ENCODE measurements around the gene FPR2. TPM values are rescaled to one million over a fixed set of nuclear protein-coding genes. Genes with fewer than 3 reads are reported as not detected.
A peak's percentile ranks its signal among the peaks of the same experiment; 100 is the strongest.

Gene FPR2
- total and polyA plus RNA-seq, 9 of the 15 experiments (the other 6 are each of a cell fraction or from before 2014, with no cell fraction given): 0.03 to 0.15 (median 0.07) TPM; not detected in 6

GRCh38 chr19:51799774-51800472 lies 38.9 kb downstream of the FPR2 start:
- 13% methylated on average over 13 of the region's 13 CpGs for WGBS (ENCODE audit: insufficient coverage, low coverage, missing lambda C conversion rate)
- Histone ChIP-seq H3K4me2 (ENCODE audit: insufficient read depth, low read length) (peak overlapping the region; percentile 81), H3K4me1 (replicated peaks in 1 of 2; ENCODE audit: control insufficient read depth in 2 of 2, insufficient read depth in 2 of 2, low read length in 2 of 2) (peaks cover 26 to 74% of the 10 kb centered on the region in 2 experiments), H3K27ac (ENCODE audit: extremely low read depth, low read depth, low read length) (peak overlapping the region; percentile 97), H4K20me1 (replicated peaks; ENCODE audit: control insufficient read depth, insufficient read depth, low read length) (no peaks in the 10 kb centered on the region), H3K4me3 (no peak overlapping the region), H3K9ac (ENCODE audit: insufficient read depth in 1 of 2, low read depth in 2 of 2, low read length in 2 of 2) (peak overlapping the region; percentile 74 to 85), H3K79me2 (ENCODE audit: control insufficient read depth, insufficient read depth, low read length) (peaks cover 27% of the 10 kb centered on the region), H2AFZ (ENCODE audit: low read depth, low read length) (peak overlapping the region; percentile 69), H3K36me3 (ENCODE audit: control insufficient read depth, insufficient read depth, low read length) (0 out of 3 replicates have a peak, but pooled peaks cover 2% of the 10 kb centered on the region), H3K9me1 (ENCODE audit: control insufficient read depth, insufficient read depth, low read length) (no peaks in the 10 kb centered on the region), H3K9me3 (replicated peaks; ENCODE audit: control insufficient read depth, insufficient read depth, low read depth, low read length) (peaks cover 9% of the 10 kb centered on the region), H3K27me3 (ENCODE audit: control insufficient read depth in 2 of 2, insufficient read depth in 2 of 2, low read length in 2 of 2) (no peaks in the 10 kb centered on the region)
- in situ Hi-C loops (cut with MboI) (no loop called here), intact Hi-C loops (cut with micrococcal nuclease) (loop anchor here (2.0 to 5.0 kb wide), 2 partner anchors 15 to 98 kb away; no protein-coding TSS in a partner anchor)
- ChIA-PET CTCF (ENCODE audit: low intra/inter-chr PET ratio) (interaction anchor here (0.6 kb wide), 1 partner anchor 9 kb away, joined by 3 read pairs; no protein-coding TSS in a partner anchor), POLR2A (interaction anchor here (0.7 to 1.6 kb wide), 4 partner anchors 9 to 105 kb away, joined by 3 to 9 read pairs (median 4); no protein-coding TSS in a partner anchor)
- no TSS peak for BruUV-seq (replicated peaks)
- peak; percentile 32 for ATAC-seq
- peak in 3 of 4 experiments; percentile 25 to 40 (median 39) for DNase-seq (ENCODE audit: extremely low read depth in 1 of 4, low spot score in 3 of 4)
- FAIRE-seq: no peak
- 0 out of 2 replicates have a peak, but pooled peaks have one; percentile 6 for TF ChIP-seq TFAP4 (CRISPR knock-in tag; IDR thresholded peaks at IDR 0.05; ENCODE audit: borderline replicate concordance)
- TF ChIP-seq GABPA (tag; conservative IDR thresholded peaks at IDR 0.05; ENCODE audit: low read depth): 0 out of 2 replicates have a peak, but pooled peaks have one; percentile 4
- TF ChIP-seq ZBTB17 (CRISPR knock-in tag; IDR thresholded peaks at IDR 0.05): peak; percentile 47; the same call in 1 of the 2 replicates
- no peak for TF ChIP-seq DLX4 (CRISPR knock-in tag; IDR thresholded peaks at IDR 0.05)
- TF ChIP-seq ELF2 (CRISPR knock-in tag; IDR thresholded peaks at IDR 0.05): peak; percentile 23; the same call in 1 of the 2 replicates
- no peak for TF ChIP-seq MYC (IDR thresholded peaks at IDR 0.05; ENCODE audit: low read depth, low read length)
- peak; percentile 54; the same call in 1 of the 2 replicates for TF ChIP-seq MYC (CRISPR knock-in tag; IDR thresholded peaks at IDR 0.05; ENCODE audit: borderline replicate concordance, low read depth)
- peak; percentile 12; the same call in 1 of the 2 replicates for TF ChIP-seq ZNF589 (CRISPR knock-in tag; IDR thresholded peaks at IDR 0.05; ENCODE audit: low read depth)
- peak in 1 of 3 experiments; percentile 3; a peak in 1 of 6 replicates for TF ChIP-seq CTCF (IDR thresholded peaks at IDR 0.05 in 2 of 3, conservative IDR thresholded peaks at IDR 0.05 in 1 of 3; ENCODE audit: insufficient read depth in 2 of 3, low read depth in 1 of 3, low read length in 3 of 3)
- TF ChIP-seq NFRKB (IDR thresholded peaks at IDR 0.05; ENCODE audit: low read depth): peak; percentile 55
- peak; percentile 6; the same call in 1 of the 2 replicates for TF ChIP-seq AFF4 (CRISPR knock-in tag; IDR thresholded peaks at IDR 0.05)

Data from K562 (cell line).